GM23248 (cell line): ENCODE results near the gene SKI. TPM values are rescaled to one million over a fixed set of nuclear protein-coding genes. Genes with fewer than 3 reads are reported as not detected.

ENCODE experiments used
- DNase-seq: peaks from one replicate; pipeline ENCODE4 v3.0.0-alpha.2; 2015
- H2AFZ ChIP-seq: fragments of 200-600 bp; sonication (generic); 2 replicates; pipeline ENCODE4 v1.6.1; 2016; ENCODE audit warnings: antibody characterized with exemption
- H3F3A ChIP-seq: fragments of 200-600 bp; sonication (generic); 2 replicates; pipeline ENCODE4 v1.6.1; 2016; ENCODE audit warnings: mild to moderate bottlenecking, antibody characterized with exemption, mixed run types; ENCODE audit not compliant: insufficient read depth
- H3K27ac ChIP-seq: fragments of 200-600 bp; sonication (generic); 2 replicates; pipeline ENCODE4 v1.5.1; 2016; ENCODE audit warnings: mild to moderate bottlenecking
- H3K27me3 ChIP-seq: fragments of 200-600 bp; sonication (generic); replicated peaks from 2 replicates; pipeline ENCODE4 v1.6.1; 2016; ENCODE audit warnings: mild to moderate bottlenecking; ENCODE audit not compliant: insufficient read depth
- H3K36me3 ChIP-seq: fragments of 200-600 bp; sonication (generic); 2 replicates; pipeline ENCODE4 v1.6.1; 2016; ENCODE audit warnings: low read depth, mild to moderate bottlenecking
- H3K4me1 ChIP-seq: fragments of 200-600 bp; sonication (generic); 2 replicates; pipeline ENCODE4 v1.6.1; 2016; ENCODE audit warnings: mild to moderate bottlenecking; ENCODE audit not compliant: insufficient read depth
- H3K4me2 ChIP-seq: fragments of 200-600 bp; sonication (generic); one replicate; pipeline ENCODE4 v1.6.1; 2016; ENCODE audit warnings: mild to moderate bottlenecking; ENCODE audit not compliant: unreplicated experiment
- H3K4me3 ChIP-seq: fragments of 200-600 bp; sonication (generic); 2 replicates; pipeline ENCODE4 v1.5.1; 2016; ENCODE audit warnings: mild to moderate bottlenecking
- H3K79me2 ChIP-seq: fragments of 200-600 bp; sonication (generic); 2 replicates; pipeline ENCODE4 v1.6.1; 2016; ENCODE audit warnings: mild to moderate bottlenecking; ENCODE audit not compliant: insufficient read depth
- H3K9ac ChIP-seq: fragments of 200-600 bp; sonication (generic); 2 replicates; pipeline ENCODE4 v1.6.1; 2016; ENCODE audit warnings: mild to moderate bottlenecking
- H3K9me2 ChIP-seq: fragments of 200-600 bp; sonication (generic); 2 replicates; pipeline ENCODE4 v1.6.1; 2016; ENCODE audit warnings: mixed run types, mild to moderate bottlenecking, moderate library complexity; ENCODE audit not compliant: insufficient read depth
- H3K9me3 ChIP-seq: fragments of 200-600 bp; sonication (generic); one replicate; pipeline ENCODE4 v1.6.1; 2017; ENCODE audit warnings: low read depth
- H4K20me1 ChIP-seq: fragments of 200-600 bp; sonication (generic); 2 replicates; pipeline ENCODE4 v1.6.0; 2016; ENCODE audit not compliant: insufficient read depth
- EZH2 ChIP-seq: fragments of 200-600 bp; sonication (generic); IDR thresholded peaks from 2 replicates; pipeline ENCODE4 v1.6.1; 2018; ENCODE audit warnings: antibody characterized with exemption, mild to moderate bottlenecking; ENCODE audit not compliant: insufficient read depth, poor library complexity, severe bottlenecking
- EZH2phosphoT487 ChIP-seq: fragments of 200-600 bp; sonication (generic); IDR thresholded peaks from 2 replicates; pipeline ENCODE4 v1.6.1; 2018; ENCODE audit warnings: antibody characterized with exemption, moderate library complexity, mild to moderate bottlenecking, low read depth; ENCODE audit not compliant: insufficient read depth
- WGBS, 2 experiments: methylation state at CpG; one replicate each; pipeline ENCODE4 v1.1.6; 2015 to 2017; ENCODE audit warnings: low lambda C conversion rate in 2 of 2, low coverage in 1 of 2; ENCODE audit errors: missing lambda C conversion rate in 2 of 2; 5-methylcytosine and 5-hydroxymethylcytosine counted together
- in situ Hi-C: fragments of 300-500 bp; cut with MboI; formaldehyde crosslinking; loops from 2 replicates; pipeline ENCODE4 v1.15.0; 2020
- polyA plus RNA-seq: library from polyadenylated mRNA; unstranded; fragments of >200 nt; fragmentation: Nextera tagmentation; extraction: Ambion mirVana; gene quantifications from 2 replicates; pipeline ENCODE4 v1.2.1, GENCODE V29; 2016
- total RNA-seq: library from RNA; depleted of rRNA; stranded (reverse); fragments of >200 nt; shearing (Covaris generic); gene quantifications from 2 replicates; pipeline ENCODE4 v1.2.3, GENCODE V29; 2014

SKI gene
- total and polyA plus RNA-seq, 2 experiments from 2014 or later, result 3.8 to 23.1 TPM

- no peak for DNase-seq
- Histone ChIP-seq H3K9me2 (no peaks in the 10 kb centered on the region), H4K20me1 (peaks cover 28% of the 10 kb centered on the region), H3K79me2 (peaks cover 100% of the 10 kb centered on the region), H3F3A (peaks cover 33% of the 10 kb centered on the region), H2AFZ (no peak overlapping the region), H3K4me1 (peaks cover 29% of the 10 kb centered on the region), H3K27me3 (no peaks in the 10 kb centered on the region), H3K4me3 (no peak overlapping the region), H3K4me2 (no peak overlapping the region), H3K36me3 (no peaks in the 10 kb centered on the region), H3K9ac (no peak overlapping the region), H3K9me3 (no peaks in the 10 kb centered on the region), H3K27ac (no peak overlapping the region)
- WGBS, 2 experiments, result 61 to 68% methylated on average over 17 of the region's 17 CpGs
- TF ChIP-seq EZH2phosphoT487 (no peak), EZH2 (no peak)
- in situ Hi-C loops, result no loop called here
These were observed 23.7 kb downstream of the SKI start for GRCh38 chr1:2251786-2252185.

GRCh38 chr1:2252423-2252822, 24.3 kb downstream of the SKI start:
- TF ChIP-seq EZH2phosphoT487 (no peak), EZH2 (no peak)
- Histone ChIP-seq H3K27me3 (no peaks in the 10 kb centered on the region), H2AFZ (no peak overlapping the region), H4K20me1 (peaks cover 28% of the 10 kb centered on the region; the same call in 1 of the 2 replicates), H3K4me1 (peaks cover 23% of the 10 kb centered on the region), H3K9ac (no peak overlapping the region), H3K4me2 (no peak overlapping the region), H3K79me2 (peaks cover 100% of the 10 kb centered on the region), H3K4me3 (no peak overlapping the region), H3K9me2 (no peaks in the 10 kb centered on the region), H3K27ac (no peak overlapping the region), H3K36me3 (no peaks in the 10 kb centered on the region), H3K9me3 (no peaks in the 10 kb centered on the region), H3F3A (peaks cover 30% of the 10 kb centered on the region)
- in situ Hi-C loops, result no loop called here
- WGBS, 2 experiments, result 79 to 80% methylated on average over 15 to 17 of the region's 17 CpGs
- no peak for DNase-seq

- WGBS, 2 experiments, result 84 to 86% methylated on average over 20 of the region's 20 CpGs
- in situ Hi-C loops, result no loop called here
These were observed 25.1 kb downstream of the SKI start for GRCh38 chr1:2253036-2253796.

GRCh38 chr1:2253797-2254480, 25.8 kb downstream of the SKI start:
- peaks cover 30% of the 10 kb centered on the region; the same call in 1 of the 2 replicates for H4K20me1 ChIP-seq
- no peak for DNase-seq
- no peaks in the 10 kb centered on the region for H3K36me3 ChIP-seq
- H3K27me3 ChIP-seq, result no peaks in the 10 kb centered on the region
- H3K4me2 ChIP-seq, result no peak overlapping the region
- 91 to 92% methylated on average over 22 to 23 of the region's 23 CpGs for WGBS, 2 experiments
- H3K27ac ChIP-seq, result no peak overlapping the region
- no peaks in the 10 kb centered on the region for H3K9me2 ChIP-seq
- peaks cover 100% of the 10 kb centered on the region for H3K79me2 ChIP-seq
- in situ Hi-C loops, result no loop called here
- TF ChIP-seq EZH2phosphoT487, result no peak
- no peak for TF ChIP-seq EZH2
- no peak overlapping the region for H3K9ac ChIP-seq
- no peak overlapping the region for H3K4me3 ChIP-seq
- H3K4me1 ChIP-seq, result peaks cover 21% of the 10 kb centered on the region
- peaks cover 33% of the 10 kb centered on the region for H3F3A ChIP-seq
- no peak overlapping the region for H2AFZ ChIP-seq
- H3K9me3 ChIP-seq, result no peaks in the 10 kb centered on the region

More at GRCh38 chr1:2253036-2253796, 25.1 kb downstream of the SKI start:
- Histone ChIP-seq H3F3A (peaks cover 31% of the 10 kb centered on the region), H3K36me3 (no peaks in the 10 kb centered on the region), H3K79me2 (peaks cover 100% of the 10 kb centered on the region), H3K27ac (no peak overlapping the region), H2AFZ (no peak overlapping the region), H3K4me3 (no peak overlapping the region), H4K20me1 (peaks cover 26% of the 10 kb centered on the region; the same call in 1 of the 2 replicates), H3K4me1 (peaks cover 21% of the 10 kb centered on the region; the same call in 1 of the 2 replicates), H3K4me2 (no peak overlapping the region), H3K9me3 (no peaks in the 10 kb centered on the region), H3K27me3 (no peaks in the 10 kb centered on the region), H3K9me2 (no peaks in the 10 kb centered on the region), H3K9ac (no peak overlapping the region)
- DNase-seq, result no peak
- TF ChIP-seq EZH2phosphoT487, result no peak
- no peak for TF ChIP-seq EZH2
